Measurements from ENCODE around the gene FAM186B. TPM values are rescaled to one million over a fixed set of nuclear protein-coding genes. Genes with fewer than 3 reads are reported as not detected.

The FAM186B gene
- total RNA-seq, 1 experiment from 2014 or later: 0.46 TPM

- Histone ChIP-seq H3K9me3 (ENCODE audit: control insufficient read depth, low read depth, low read length) (no peaks in the 10 kb centered on the region), H2AK5ac (ENCODE audit: insufficient read length, low read length) (no peak overlapping the region), H2BK5ac (ENCODE audit: insufficient read length, low read length) (no peak overlapping the region), H3K56ac (ENCODE audit: insufficient read length, low read depth, low read length) (no peak overlapping the region), H3K4ac (ENCODE audit: low read depth, low read length) (no peak overlapping the region), H2BK20ac (ENCODE audit: low read depth, low read length, poor library complexity, severe bottlenecking) (no peak overlapping the region), H2BK12ac (ENCODE audit: insufficient read length, low read depth, low read length) (no peak overlapping the region), H2AFZ (ENCODE audit: low read length) (no peak overlapping the region), H2BK120ac (ENCODE audit: low read depth, low read length, poor library complexity, severe bottlenecking) (no peak overlapping the region), H4K8ac (replicated peaks; ENCODE audit: insufficient read length, low read depth, low read length) (no peak overlapping the region), H3K23me2 (ENCODE audit: insufficient read length, low read depth, low read length, poor library complexity, severe bottlenecking) (no peaks in the 10 kb centered on the region), H3K4me1 (ENCODE audit: insufficient read depth, low read length) (no peaks in the 10 kb centered on the region), H3K9ac (ENCODE audit: extremely low read depth, insufficient read length, low read length) (no peak overlapping the region), H3K79me1 (ENCODE audit: insufficient read depth, low read depth, low read length, poor library complexity, severe bottlenecking) (no peaks in the 10 kb centered on the region), H4K20me1 (ENCODE audit: control insufficient read depth, insufficient read depth, insufficient read length) (peaks cover 3% of the 10 kb centered on the region), H3K14ac (ENCODE audit: insufficient read depth, low read length) (no peak overlapping the region), H4K91ac (ENCODE audit: insufficient read length, low read depth, low read length) (no peak overlapping the region), H3T11ph (ENCODE audit: low read length) (no peak overlapping the region), H3K27me3 (ENCODE audit: insufficient read depth, low read length) (no peaks in the 10 kb centered on the region), H2BK15ac (ENCODE audit: low read depth, low read length) (no peak overlapping the region), H4K5ac (ENCODE audit: insufficient read length, low read depth, low read length) (no peak overlapping the region), H3K23ac (ENCODE audit: insufficient read length, low read depth, low read length) (no peak overlapping the region), H3K27ac (ENCODE audit: insufficient read length, low read depth, low read length) (no peak overlapping the region), H3K4me2 (ENCODE audit: insufficient read depth, insufficient read length, low read length) (no peak overlapping the region), H3K79me2 (ENCODE audit: insufficient read depth, low read length) (no peaks in the 10 kb centered on the region), H3K18ac (ENCODE audit: insufficient read length, low read depth, low read length) (no peak overlapping the region)
- Mint-ChIP-seq H3K4me3 (no peak overlapping the region), H3K27ac (peak overlapping the region in 2 of 3 experiments; percentile 62 to 75; a peak in 2 of 7 replicates), H3K27me3 (ENCODE audit: low read depth) (peaks cover 2% of the 10 kb centered on the region; the same call in 1 of the 2 replicates), H3K9me3 (no peaks in the 10 kb centered on the region), H3K36me3 (ENCODE audit: insufficient read depth in 1 of 3, low read depth in 3 of 3) (peaks cover 4 to 17% (median 11%) of the 10 kb centered on the region in 3 experiments; a peak in 5 of 7 replicates), H3K4me1 (peaks cover 9% of the 10 kb centered on the region in 2 experiments)
- WGBS (ENCODE audit: extremely low coverage, insufficient read length, low lambda C conversion rate): no CpG with 5 or more reads among the region's 9 CpGs
- no peak for TF ChIP-seq CTCF (conservative IDR thresholded peaks at IDR 0.05)
- DNase-seq: no peak
Observed at GRCh38 chr12:49577589-49578315, 27.7 kb downstream of the FAM186B start.
